Caki2 (cell line): ENCODE data around the gene LZTR1. TPM values are rescaled to one million over a fixed set of nuclear protein-coding genes. Genes with fewer than 3 reads are reported as not detected.

ENCODE experiments used
- DNase-seq: peaks from one replicate; pipeline ENCODE4 v3.0.0-alpha.2; 2015; ENCODE audit warnings: low read depth
- in situ Hi-C: cut with HindIII; loops from 2 replicates; pipeline ENCODE4 v1.10.0; 2016; ENCODE audit warnings: low sequenced_read_pairs, low pct_unique_long_range_greater_than_20kb, mixed read lengths
- total RNA-seq: library from RNA; depleted of rRNA; stranded (reverse); fragments of >200 nt; shearing (Covaris generic); gene quantifications from 2 replicates; pipeline ENCODE4 v1.2.3, GENCODE V29; 2014; ENCODE audit warnings: low replicate concordance

LZTR1 gene
- total RNA-seq, 1 experiment from 2014 or later = 50.7 TPM

- no peak for DNase-seq
- in situ Hi-C loops = no loop called here
Observed at GRCh38 chr22:20948450-20948849, 33.6 kb upstream of the LZTR1 start.

GRCh38 chr22:20948989-20949388 lies 33.1 kb upstream of the LZTR1 start:
- in situ Hi-C loops = no loop called here
- no peak for DNase-seq

GRCh38 chr22:20949698-20950183 lies 32.4 kb upstream of the LZTR1 start:
- in situ Hi-C loops = no loop called here
- no peak for DNase-seq

- peak; percentile 76 for DNase-seq
- in situ Hi-C loops = no loop called here
Observed at GRCh38 chr22:20951151-20951931, 30.8 kb upstream of the LZTR1 start.

- in situ Hi-C loops = no loop called here
- no peak for DNase-seq
Observed at GRCh38 chr22:20951932-20952380, 30.1 kb upstream of the LZTR1 start.

- in situ Hi-C loops = no loop called here
- DNase-seq = no peak
Observed at GRCh38 chr22:20952544-20953341, 29.4 kb upstream of the LZTR1 start.

- in situ Hi-C loops = no loop called here
- DNase-seq = no peak
Observed at GRCh38 chr22:20953342-20953608, 28.8 kb upstream of the LZTR1 start.

- no peak for DNase-seq
- in situ Hi-C loops = no loop called here
Observed at GRCh38 chr22:20953668-20954500, 28.2 kb upstream of the LZTR1 start.

- DNase-seq = no peak
- in situ Hi-C loops = no loop called here
Observed at GRCh38 chr22:20955548-20955947, 26.5 kb upstream of the LZTR1 start.

GRCh38 chr22:20956258-20957101 lies 25.6 kb upstream of the LZTR1 start:
- in situ Hi-C loops = no loop called here
- DNase-seq = peak; percentile 42

GRCh38 chr22:20957102-20957682 lies 24.9 kb upstream of the LZTR1 start:
- peak; percentile 44 for DNase-seq
- in situ Hi-C loops = no loop called here

- peak; percentile 75 for DNase-seq
- in situ Hi-C loops = no loop called here
Observed at GRCh38 chr22:20957683-20958431, 24.2 kb upstream of the LZTR1 start.

GRCh38 chr22:20959578-20960461 lies 22.3 kb upstream of the LZTR1 start:
- DNase-seq = no peak
- in situ Hi-C loops = no loop called here

- no peak for DNase-seq
- in situ Hi-C loops = no loop called here
Observed at GRCh38 chr22:20960609-20961008, 21.5 kb upstream of the LZTR1 start.

GRCh38 chr22:20962491-20962945 lies 19.6 kb upstream of the LZTR1 start:
- in situ Hi-C loops = no loop called here
- DNase-seq = no peak
